Cardiac fibroblast (primary cell): Measurements from ENCODE around the gene GPR171.
"Not testable (repeated sequence)": the region's sequence is repeated elsewhere in the genome, so short reads cannot be mapped to it uniquely, and the experiment has no call there.

Source experiments
- DNase-seq, 2 donors: peaks; one replicate each; pipeline versions ENCODE4 v3.0.0 to v3.0.0-alpha.2; 2010; ENCODE audit warnings: low read depth in 2 of 2
- H3K4me3 ChIP-seq, 2 donors: replicated peaks in 1 of 2; 1 replicate in 1 of 2; 2 replicates in 1 of 2; pipeline ENCODE4 v1.5.1; 2011; ENCODE audit warnings: low read depth in 2 of 2, low read length in 2 of 2, mild to moderate bottlenecking in 2 of 2, moderate library complexity in 1 of 2
- TF ChIP-seq, protein P1 (sequence below): IDR thresholded peaks from one replicate; pipeline ENCODE4 v1.5.1; 2011; ENCODE audit warnings: low read depth, mild to moderate bottlenecking, low read length, inconsistent platforms

Gene GPR171, protein sequence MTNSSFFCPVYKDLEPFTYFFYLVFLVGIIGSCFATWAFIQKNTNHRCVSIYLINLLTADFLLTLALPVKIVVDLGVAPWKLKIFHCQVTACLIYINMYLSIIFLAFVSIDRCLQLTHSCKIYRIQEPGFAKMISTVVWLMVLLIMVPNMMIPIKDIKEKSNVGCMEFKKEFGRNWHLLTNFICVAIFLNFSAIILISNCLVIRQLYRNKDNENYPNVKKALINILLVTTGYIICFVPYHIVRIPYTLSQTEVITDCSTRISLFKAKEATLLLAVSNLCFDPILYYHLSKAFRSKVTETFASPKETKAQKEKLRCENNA

DNA sequence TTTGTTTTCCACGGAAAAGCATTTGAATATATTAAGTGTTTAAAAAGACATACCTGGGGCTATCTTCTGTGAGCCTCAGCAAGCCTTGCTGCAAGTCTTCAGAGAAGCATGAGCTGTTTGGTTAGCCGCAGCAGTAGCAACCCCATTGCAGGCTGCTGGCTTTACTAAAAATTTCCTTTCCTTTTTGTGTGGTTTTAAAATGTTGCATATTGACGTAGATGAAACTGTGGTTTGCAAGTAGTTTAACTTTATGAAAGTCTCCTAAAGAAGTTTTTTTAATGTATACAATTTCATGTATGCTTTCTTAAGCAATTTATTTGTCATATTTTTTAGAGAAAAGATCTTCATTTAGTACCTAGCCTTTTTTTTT is at the start of gene GPR171:
Gene GPR171, minus strand, starts transcription at position 166 of the 370 bp plus-strand sequence. CDS start 3,830 bp downstream, outside the sequence.
- H3K4me3 ChIP-seq, result no peak within 1 kb of the TSS
- DNase-seq, result no peak
- TF ChIP-seq, protein P1, sequence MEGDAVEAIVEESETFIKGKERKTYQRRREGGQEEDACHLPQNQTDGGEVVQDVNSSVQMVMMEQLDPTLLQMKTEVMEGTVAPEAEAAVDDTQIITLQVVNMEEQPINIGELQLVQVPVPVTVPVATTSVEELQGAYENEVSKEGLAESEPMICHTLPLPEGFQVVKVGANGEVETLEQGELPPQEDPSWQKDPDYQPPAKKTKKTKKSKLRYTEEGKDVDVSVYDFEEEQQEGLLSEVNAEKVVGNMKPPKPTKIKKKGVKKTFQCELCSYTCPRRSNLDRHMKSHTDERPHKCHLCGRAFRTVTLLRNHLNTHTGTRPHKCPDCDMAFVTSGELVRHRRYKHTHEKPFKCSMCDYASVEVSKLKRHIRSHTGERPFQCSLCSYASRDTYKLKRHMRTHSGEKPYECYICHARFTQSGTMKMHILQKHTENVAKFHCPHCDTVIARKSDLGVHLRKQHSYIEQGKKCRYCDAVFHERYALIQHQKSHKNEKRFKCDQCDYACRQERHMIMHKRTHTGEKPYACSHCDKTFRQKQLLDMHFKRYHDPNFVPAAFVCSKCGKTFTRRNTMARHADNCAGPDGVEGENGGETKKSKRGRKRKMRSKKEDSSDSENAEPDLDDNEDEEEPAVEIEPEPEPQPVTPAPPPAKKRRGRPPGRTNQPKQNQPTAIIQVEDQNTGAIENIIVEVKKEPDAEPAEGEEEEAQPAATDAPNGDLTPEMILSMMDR, result no peak

DNA sequence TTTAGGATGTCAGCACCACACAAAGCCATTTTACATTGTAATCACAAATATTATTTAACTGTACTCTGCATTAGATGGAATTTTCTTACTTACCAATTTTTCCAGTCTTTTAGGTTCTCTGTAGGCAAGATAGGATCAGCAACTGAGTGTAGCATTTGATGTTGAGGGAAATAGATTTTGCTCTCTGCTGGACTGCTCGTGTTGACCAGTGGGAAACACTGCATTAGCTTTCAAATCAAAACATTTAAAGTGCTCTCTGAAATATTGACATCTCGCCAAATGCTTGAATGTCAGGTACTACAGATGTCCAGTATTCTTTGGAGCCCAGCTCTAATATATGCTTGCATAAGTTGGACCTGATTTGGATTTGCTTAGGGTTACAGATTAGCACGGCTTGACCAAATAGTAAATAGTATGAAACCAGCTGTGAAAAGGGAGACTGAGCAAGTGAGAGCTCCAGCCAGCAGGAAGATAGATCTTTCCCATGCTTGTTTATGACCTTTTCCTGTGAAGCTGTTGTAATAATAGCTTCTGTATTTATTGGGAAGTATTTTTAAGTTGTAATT is 45.8 kb upstream of the GPR171 start:
- DNase-seq, result no peak
- TF ChIP-seq, protein P1, result no peak
- H3K4me3 ChIP-seq, result no peak overlapping the region

DNA sequence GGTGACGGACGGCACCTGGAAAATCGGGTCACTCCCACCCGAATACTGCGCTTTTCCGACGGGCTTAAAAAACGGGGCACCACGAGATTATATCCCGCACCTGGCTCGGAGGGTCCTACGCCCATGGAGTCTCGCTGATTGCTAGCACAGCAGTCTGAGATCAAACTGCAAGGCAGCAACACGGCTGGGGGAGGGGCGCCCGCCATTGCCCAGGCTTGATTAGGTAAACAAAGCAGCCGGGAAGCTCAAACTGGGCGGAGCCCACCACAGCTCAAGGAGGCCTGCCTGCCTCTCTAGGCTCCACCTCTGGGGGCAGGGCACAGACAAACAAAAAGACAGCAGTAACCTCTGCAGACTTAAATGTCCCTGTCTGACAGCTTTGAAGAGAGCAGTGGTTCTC is 39.0 kb upstream of the GPR171 start:
- not testable (repeated sequence) for DNase-seq, H3K4me3 ChIP-seq

DNA sequence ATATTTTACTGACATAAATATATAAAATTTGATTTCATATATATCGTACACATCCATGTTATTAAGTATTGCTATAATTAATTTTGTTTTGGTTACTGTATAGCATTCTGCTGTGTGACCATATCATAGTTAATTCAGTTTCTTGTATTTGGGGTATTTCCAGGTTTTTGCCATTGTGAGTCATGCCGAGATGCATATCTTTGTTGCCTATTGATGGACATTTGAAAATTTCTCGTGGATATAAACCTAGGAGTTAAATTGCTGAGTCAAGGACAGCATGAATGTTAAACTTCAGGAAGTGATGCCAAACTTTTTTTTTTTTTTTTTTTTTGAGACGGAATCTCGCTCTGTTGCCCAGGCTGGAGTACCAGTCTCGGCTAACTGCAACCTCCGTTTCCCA is 33.7 kb upstream of the GPR171 start:
- peak in 1 of 2 donors; percentile 17 for DNase-seq
- H3K4me3 ChIP-seq, result no peak overlapping the region
- TF ChIP-seq, protein P1, result no peak

DNA sequence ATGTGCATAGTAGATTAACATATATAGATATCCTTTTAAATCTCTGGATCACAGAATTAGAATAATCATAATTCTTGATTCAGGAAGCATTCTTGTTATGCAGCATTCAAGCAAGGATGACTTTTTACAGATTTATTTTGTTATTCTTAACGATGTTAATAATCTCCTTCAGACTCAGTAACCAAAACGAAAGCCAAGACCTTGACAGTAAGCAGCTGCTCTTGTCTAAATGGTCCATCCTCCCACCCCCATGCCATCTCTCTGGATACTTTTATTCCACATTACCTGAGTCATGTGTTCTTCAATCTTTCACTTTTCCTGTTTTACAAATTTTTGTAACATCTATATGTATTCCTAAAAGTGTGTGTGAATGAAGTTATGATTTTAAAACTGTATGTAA is 33.3 kb upstream of the GPR171 start:
- TF ChIP-seq, protein P1, result no peak
- DNase-seq, result no peak

DNA sequence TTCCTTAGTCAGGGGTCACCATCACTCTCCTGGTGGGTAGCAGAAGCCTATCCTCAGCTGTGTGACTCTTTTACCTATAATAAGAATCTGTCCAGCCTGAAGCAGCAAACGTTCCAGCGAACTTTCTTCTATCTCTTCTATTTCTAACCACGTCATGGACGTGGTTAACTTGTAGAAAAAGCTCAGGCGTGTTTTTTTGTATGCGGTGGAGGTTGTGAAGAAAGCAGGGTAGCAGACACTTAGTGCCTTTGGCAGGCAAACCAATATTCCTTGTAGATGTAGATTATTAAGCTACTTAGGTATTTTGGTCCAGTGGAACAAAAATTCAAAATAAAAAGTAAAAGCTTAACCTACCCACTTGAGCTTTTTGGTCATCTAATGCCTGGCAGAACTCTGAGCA is 31.8 kb upstream of the GPR171 start:
- no peak overlapping the region for H3K4me3 ChIP-seq
- no peak for DNase-seq
- TF ChIP-seq, protein P1, result no peak

More for the DNA sequence above, 33.3 kb upstream of the GPR171 start:
- no peak overlapping the region for H3K4me3 ChIP-seq

DNA sequence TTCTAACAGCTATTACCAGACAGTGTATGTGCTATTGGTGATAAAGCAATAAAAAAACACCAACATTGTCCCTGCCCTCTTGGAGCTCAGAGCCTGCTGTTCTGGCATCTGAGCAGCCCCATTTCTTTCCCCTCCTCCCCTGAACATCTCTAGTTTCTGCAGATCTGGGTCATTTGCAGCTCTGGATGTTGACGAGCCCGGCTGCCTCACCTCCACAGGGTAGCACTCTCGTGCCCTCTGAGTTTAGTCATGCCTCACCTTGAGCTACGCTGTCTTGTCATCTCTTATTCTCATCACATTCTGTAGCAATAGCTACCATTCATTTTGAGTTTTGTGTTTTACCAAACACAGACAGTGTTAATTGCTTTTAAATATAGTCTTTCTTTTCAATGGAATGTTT is 30.0 kb upstream of the GPR171 start:
- no peak for DNase-seq
- TF ChIP-seq, protein P1, result no peak
- no peak overlapping the region for H3K4me3 ChIP-seq

DNA sequence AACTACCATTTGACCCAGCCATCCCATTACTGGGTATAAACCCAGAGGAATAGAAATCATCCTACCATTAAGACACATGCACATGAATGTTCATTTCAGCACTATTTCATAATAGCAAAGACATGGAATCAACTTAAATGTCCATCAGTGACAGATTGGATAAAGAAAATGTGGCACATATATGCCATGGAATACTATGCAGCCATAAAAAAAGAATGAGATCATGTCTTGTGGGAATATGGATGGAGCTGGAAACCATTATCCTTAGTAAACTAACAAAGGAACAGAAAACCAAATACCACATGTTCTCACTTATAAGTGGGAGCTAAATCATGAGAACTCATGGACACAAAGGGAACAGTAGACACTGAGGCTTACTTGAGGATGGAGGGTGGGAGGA is 29.4 kb upstream of the GPR171 start:
- H3K4me3 ChIP-seq, result not testable (repeated sequence)

More for the DNA sequence above, 29.4 kb upstream of the GPR171 start:
- not testable (repeated sequence) for DNase-seq
